Right lung (tissue), 5 donors: ENCODE data around the gene BLNK. TPM values are rescaled to one million over a fixed set of nuclear protein-coding genes. Genes with fewer than 3 reads are reported as not detected.

ENCODE experiments used
- DNase-seq, 2 donors: peaks; one replicate each; pipeline ENCODE4 v3.0.0-alpha.2; 2013
- polyA plus RNA-seq, 5 donors: library from polyadenylated mRNA; unstranded; fragments of 120-200 nt; gene quantifications; one replicate each; pipeline versions ENCODE4 v1.2.1 to v1.2.3, GENCODE V29; 2013; ENCODE audit warnings: inconsistent platforms in 1 of 5, low replicate concordance in 1 of 5; ENCODE audit not compliant: insufficient read length in 5 of 5, insufficient read depth in 1 of 5

Gene BLNK
- polyA plus RNA-seq, 5 donors: 11.2 to 17.7 (median 16.9) TPM

DNA sequence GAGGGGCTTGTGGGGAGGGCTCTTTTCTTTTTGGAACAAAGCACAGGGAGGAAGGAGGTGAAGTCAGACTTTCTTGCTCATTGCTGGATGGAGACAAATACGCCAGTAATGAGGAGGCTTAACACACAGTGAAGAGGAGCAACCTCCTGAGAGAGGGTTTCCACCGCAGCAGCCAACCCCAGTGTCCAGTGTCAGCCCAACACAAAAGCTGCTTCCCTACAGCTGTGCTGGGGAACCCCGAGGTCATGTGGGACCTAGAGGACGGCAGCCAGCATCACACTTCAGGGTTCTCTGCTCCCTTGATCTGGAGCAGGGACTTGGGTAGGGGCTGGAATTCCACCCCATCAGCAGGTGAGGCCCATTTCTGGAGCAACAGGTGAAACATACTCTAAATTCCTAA lies 7.7 kb downstream of the BLNK start:
- no peak for DNase-seq

DNA sequence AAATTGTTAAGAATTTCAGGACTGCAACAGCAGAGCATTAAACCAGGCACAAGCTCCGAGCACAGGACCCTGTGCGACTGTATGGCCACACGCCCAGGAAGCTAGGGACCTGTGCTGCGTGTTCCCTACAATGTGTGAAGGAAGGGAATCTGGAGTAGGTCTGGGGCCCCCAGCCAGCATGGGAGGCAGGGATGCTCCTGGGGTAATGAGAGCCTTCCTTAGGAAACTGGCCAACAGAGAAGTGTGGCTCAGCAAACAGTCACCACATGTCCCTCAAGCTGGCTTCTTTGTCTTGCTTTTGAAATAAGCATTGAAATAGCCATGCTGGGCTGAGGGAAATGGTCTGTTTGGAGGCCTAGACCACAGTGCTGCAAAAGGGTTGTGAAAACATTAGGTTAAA lies 8.2 kb downstream of the BLNK start:
- DNase-seq: no peak

DNA sequence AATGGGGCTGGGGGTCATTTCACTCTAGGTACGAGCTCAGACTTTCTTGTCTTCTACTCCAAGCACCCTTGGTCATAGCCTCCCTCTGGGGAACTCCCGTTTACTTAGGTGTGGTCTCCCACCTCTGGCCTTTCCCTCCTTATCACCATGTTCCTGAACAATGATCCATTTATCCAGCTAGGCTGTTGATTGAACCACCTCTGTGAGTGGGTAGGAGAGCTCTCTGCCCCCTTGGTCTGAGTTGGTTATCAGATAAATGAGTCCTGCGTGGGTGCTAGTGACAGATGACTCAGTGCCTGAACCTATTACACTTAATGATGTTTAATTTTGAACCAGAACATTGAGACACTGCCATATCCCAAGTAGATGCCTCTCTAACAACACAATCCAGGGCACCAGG lies 9.4 kb downstream of the BLNK start:
- no peak for DNase-seq

DNA sequence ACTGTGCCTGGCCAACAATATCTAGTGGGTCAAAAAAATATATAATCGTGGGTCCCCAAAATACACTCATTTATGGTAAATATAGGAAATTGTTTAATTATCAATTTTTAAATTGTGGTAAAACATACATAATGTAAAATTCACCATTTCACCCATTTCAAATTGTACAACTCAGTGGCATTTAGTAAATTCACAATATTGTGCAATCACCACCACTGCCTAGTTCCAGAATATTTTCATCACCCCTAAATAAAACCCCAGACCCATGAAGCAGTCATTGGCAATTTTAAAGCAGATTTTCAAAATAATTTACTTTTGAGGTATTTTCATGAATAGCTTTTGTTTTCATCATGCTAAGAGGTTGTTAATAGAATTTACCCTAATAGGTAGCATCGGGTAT lies 10.2 kb downstream of the BLNK start:
- no peak for DNase-seq

DNA sequence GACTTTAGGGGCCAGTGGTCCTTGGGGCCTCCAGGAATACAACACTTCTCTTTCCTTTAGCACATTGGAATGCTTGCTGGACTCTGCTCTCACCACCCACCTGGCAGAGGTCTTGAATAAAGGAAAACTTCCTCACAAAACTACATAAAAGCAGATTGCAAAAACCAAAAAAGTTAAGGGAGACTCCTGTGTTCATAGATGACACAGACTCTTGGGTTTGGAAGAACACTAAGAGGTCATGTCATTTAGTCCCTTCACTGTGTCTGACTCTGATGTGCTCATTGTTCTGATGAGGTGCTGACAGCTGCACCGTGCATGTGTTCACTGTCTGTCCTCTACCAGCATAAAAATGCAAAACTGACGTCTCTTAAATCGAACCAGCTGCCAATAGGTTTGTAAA lies 11.4 kb downstream of the BLNK start:
- DNase-seq: no peak

DNA sequence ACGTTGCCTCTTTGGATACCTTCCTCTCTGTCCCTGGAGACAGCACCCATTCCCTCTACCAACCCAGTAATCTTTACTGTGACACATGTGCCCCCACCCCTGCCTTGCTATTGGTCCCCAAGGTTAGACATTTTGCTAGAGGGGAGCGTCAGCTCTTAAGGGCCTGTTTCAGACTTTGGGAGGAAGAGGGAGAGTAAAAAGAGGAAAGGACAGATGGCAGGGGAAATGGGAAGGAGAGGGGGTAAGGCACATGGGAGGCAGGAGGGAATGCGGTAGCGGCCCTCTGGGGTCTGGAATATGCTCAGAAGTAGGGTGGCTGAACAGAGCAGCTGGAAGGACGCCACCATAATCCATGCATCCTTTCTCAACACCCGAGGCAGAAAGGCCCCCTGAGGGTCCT lies 12.2 kb downstream of the BLNK start:
- DNase-seq: no peak

DNA sequence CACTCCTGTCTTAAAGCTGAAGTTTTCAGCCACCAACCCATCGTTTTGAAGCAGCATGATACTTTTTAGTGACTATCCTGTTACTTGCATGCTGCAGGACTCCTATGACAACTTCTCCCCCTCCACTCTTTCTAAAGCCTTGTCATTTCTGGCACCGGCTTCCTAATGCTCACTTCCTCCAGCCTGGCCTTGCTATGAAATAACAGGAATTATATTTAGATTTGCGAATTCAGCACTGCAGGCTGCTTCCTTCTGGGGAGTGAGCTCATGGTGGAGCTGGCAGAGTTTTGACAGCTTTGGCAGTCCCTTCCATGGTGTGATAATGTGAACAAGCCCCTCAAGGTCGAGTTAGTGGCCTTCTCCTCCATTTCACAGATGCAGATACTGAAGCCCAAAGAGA lies 13.4 kb downstream of the BLNK start:
- peak; percentile 26 to 46 for DNase-seq

DNA sequence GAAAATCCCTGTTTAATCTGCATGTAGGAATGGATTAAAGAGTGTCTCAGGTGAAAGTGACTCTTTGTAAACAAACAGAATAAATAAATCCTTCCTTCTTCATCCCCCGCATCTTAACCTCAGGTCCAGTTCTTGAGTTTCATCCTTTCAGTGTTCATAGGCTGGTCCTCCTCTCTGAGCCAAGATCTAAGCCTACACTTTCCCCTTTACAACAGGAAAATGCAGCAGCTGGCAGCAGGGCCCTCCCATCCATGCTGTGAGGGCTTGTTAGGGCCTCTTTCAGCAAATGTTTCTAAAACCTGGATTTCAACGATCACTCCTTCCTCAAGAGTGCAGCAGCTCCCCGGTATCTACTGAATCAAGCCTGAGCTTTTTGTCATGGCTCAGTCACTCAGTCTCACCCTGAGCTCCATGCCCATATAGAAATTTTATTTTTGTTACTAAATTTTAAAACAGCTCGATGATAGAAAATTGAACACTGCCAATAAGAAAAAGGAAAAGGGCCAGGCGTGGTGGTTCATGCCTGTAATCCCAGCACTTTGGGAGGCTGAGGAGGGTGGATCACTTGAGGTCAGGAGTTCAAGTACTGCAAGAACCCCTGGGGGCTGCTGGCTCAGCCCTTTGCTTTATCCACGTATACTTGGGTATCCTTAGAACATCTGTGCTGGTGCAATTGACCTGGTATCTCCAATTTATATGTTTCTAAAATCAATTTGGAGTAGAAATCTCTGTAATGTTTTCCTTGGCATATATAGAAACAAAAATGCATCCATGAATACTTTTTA lies 15.6 kb downstream of the BLNK start:
- no peak for DNase-seq

DNA sequence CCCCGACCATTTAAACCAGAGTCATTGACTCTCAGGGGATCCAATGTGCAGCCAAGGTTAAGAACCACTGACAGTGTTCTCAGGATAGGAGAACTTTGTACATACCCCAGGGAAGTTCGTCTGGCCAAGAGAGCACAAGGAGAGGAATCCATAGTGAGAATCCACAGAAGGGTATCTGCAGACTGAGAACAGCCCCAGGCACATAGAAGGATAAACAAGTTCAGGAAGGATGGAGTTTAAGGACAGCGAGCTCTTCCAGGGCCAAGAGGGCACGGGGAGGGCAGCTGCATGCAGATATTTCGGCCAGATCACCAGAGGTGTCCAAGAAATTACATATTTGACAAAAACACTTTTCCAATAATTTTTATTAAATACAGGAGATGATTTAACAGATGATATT lies 16.4 kb downstream of the BLNK start:
- no peak for DNase-seq

DNA sequence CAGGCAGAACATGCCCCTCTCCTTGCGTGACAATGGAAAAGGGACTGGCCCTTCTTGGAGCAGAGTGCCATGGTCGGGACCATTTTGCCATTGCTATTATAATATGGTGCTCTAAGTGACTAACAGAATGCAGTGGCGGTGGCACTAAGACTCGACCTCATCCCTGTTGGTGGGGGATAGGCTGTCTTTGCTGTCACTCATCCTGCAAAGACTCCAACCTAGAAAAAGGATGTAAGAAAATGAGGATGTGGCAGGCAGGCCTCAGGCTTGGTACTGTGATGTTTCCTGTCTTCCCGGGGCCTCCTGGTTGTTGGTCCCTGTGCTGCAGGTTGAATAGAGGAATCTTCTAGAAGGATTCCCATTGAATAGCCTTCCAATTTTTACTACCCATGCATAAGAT lies 18.6 kb downstream of the BLNK start:
- DNase-seq: no peak

DNA sequence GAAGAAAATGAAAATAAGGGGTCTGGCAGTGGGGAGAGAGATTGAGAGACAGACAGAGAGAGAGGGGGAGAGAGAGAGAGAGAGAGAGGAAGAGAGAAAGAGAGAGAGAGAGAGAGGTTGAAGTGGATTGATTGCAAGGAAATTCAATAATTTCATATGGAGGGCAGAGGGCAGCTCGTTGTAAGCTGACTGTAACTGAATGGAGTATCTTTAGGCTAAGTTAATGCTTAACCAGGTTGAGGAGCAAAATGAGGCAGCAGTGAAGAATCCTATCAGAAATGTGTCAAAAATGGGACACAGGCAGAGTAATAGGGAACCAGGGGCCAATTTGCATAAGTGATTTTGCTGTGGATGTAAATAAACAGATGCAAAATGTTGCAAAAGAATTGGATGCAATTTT lies 21.0 kb downstream of the BLNK start:
- DNase-seq: no peak

DNA sequence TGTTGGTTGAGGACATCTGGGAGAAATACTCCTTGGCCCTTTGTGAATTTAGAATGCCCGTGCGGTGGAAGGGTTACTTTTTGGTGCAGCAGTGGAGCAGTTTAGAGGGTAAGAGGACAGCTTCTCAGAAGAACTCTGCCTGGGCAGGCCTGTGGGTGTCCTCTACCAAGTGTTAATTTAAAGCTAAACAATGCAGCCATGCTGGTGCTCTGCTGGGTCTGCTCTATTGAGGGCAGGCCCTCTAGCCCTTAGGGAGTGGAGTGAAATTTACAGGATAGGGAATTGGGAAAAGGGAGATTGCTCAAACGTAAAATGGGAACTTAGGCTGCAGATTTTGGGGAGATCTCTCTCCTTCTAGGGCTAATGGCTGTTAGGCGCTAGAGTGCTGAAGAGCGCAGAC lies 22.1 kb downstream of the BLNK start:
- no peak for DNase-seq

DNA sequence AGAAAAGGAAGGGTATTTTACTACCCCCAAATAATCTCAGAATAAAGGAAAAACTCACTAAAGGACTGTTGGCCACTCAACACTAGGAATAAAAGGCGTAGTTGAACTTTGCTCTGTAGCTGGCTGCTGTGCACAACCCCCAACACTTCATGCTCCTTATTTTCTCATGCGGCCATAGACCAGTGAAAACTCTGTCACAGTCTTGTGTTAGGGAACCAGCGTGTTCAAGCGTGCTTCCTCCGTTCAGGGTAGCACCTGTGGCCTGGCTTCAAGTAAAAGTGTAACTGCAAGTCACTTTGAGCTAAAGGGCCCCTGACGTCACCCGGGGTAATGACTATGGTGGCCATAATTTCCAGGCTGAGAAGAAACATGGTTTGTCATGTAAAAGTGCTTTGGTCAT lies 27.0 kb downstream of the BLNK start:
- DNase-seq: no peak

DNA sequence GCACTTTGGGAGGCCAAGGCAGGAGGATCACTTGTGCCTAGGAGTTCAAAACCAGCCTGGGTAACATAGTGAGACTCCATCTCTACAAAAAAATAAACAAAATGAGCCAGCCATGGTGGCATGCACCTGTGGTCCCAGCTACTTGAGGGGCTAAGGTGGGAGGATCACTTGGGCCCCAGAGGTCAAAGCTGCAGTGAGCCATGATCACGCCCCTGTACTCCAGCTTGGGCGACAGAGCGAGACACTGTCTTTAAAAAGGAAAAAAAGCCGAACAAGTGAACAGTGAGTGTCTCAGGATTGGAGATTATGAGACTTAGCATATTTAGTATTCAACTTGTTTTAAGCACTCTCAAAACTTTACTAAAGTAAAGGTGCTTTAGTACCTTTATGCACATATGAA lies 28.1 kb downstream of the BLNK start:
- DNase-seq: no peak

DNA sequence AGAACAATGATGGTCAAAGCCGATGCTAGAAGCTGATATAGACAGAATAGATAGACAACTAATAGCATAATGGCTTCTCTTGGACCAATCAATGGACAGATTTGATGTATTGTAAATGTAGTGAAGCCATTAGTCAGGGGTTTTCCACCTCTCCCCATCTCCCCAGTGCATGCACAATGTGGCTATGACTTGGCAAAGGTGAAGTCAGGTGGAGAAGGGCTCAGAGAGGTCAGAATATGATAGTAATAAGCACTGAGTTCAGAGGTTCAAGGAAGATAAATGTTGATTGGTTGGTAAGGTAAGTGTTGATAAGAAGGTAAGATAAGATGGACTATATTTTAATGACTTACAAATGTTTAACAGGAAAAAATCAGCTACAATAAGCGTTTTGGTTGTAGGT lies 28.5 kb downstream of the BLNK start:
- no peak for DNase-seq

DNA sequence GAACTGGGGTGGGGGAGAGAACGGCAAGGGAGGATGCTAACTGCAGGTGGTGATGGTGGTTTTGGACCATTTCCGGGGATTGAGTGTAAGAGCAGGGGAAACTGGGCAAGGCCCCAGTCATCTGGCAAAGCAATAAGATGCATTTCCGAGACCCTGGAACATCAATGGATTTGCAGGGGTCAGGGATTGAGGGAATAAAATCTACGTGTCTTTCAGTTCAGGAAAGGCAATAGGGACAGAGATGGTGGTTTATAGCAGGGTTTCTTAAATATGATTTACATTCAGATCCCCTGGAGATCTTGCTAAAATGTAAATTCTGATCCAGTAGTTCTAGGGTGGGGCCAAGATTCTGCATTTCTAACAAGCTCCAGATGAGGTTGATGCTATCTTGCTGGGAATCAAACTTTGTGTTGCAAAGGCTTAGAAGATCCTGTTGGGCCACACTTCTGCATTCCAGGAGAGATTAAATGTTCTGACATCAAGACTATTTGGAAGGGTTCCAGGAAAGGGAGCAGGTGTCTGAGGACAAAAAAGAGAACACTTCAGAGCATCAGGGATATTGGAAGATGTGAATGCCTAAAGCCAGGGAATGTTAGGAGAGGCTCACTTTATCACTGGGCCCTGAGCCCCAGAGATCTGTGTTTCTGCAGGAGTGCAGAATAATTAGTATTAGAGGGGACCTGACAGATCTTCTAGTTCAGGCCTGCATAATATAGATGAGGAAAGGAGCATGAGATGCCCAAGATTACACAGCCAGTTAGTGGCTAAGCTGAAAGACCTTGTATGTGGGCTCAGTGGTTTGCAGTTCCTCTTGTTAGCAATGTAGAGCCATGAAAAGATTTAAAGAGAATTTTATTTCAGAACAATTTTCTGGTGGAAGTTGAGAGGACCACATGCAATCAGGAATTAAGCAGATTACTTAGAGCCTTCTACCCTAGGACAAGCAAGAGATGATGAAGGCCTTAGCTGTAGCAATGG lies 32.4 kb downstream of the BLNK start:
- DNase-seq: no peak

DNA sequence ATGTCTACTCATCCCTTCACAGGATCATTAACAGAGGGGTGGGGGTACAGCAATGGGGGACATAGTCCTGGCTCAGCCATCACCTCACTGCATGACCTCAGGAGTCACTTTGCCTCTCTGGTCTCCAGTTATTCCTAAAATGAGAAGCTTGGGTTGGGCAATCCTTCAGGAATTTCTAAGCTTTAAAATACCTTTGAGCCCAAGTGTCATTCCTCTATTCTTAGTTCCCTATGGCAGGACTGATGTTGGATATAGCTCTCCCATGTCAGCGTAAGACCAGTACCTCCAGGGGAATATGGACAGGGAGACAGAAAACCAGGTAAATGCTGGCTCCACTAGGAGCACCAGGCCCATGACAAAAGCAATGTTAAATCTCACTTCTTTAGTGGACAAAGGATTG lies 34.5 kb downstream of the BLNK start:
- DNase-seq: no peak

DNA sequence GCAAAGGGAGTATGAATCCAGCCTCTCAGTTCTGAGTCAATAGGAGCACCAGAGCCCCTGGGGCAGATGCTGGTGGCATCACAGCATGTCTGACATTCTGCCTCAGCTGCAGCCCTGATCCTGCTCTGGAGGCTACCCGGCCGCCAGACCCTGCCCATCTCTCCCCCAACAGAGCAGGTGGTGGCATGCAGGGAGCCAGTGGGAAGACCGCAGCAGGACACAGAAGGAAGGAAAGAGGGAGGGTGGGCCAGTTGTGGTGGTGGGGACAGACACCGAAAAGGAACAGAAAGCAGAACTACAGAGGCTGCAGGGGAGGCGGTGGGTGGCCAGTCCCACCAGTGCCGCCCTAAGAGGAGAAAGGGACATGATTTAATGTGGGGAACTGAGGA lies 35.3 kb downstream of the BLNK start:
- DNase-seq: no peak

DNA sequence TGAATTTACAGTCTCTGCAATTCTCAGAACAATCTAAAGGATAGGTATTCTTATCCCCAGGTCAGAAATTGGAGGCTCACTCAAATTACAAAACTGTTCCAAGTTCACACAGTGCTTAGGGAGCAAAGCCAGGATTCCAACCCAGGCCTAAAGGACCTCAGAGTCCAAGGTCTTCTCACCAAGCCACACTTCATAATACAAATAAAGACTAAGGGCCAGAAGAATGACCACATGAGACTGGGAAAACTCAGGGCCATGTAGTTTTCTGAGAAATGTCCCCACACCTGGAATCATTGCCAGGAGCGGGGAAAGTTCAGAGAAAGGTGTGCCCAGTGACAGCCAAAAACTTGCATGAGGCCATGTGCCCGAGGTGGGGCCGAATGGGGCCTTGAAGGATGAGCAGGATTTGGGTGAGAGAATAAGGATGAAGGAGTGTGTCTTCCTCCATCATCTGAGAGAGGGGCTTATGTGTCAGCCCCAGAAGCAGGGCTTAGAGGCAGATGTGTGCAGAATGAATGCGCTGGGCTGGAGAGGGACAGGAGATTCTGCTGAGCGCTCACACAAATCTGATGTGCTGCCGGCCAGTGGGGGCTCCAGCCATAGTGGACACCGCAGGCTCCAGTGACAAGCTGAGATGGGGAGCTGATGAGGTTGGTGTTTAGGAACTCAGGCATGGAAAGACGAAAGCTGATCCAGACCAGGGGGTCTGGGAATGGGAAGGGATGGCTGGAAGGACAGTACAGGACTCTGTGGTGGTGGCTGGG lies 35.9 kb downstream of the BLNK start:
- no peak for DNase-seq

DNA sequence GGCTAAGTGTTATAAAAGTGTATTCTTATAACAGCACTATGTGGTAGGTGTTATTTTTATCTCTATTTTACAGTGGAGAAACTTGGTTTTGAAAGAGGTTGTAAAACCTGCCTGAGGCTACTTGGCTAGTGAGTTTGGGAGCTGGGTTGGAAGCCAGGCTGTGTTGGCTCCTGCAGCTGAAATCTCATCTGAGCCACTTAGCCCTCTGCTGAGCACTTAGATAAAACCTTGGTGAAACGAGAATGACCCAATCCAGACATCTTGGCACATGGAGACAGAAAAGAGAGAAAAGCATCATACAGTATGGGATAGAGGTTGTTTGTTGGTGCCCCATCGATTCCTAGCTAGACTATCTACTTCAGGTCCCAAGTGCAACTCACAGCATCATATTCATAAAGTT lies 37.4 kb downstream of the BLNK start:
- no peak for DNase-seq

DNA sequence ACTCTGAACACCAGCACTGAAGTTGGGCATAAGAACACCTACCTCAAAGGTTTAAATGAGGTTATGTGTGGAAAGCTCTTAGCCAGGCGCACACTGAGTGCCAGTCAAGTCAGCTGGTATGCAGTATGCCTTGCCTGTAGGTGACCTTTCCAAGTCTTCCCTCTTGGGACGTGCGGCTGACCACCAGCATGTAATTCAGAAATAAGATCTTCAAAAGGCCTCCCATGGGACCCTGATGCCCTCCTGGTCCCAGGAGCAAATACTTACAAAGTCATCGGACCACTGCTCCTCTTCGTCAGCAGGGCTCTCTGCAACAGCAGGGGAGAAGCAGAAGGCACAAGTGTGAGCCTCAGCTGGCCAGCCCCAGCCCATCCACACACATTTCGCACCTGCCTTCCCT lies 40.8 kb downstream of the BLNK start:
- DNase-seq: no peak

DNA sequence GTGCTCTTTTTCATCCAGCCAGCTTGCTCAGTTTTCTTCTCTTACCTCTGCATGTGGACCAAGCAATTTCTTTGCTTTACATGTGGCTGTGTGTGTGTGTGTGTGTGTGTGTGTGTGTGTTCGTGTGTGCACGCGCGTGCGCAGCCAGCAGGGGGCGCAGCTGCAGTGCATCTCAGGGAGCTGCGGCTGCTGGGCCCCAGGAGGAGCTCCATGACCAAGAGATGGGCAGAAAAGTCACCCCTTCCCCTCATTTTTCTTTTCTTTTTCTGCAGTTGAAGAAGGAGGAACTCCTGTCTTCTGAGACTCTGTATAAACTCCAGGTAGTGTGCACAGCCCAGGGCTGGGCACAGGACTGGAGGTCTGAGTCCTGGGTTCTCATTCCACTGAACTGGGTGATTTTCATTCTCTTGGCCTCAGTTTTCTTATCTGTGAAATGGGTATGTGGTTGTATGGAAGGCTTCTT lies 41.8 kb downstream of the BLNK start:
- DNase-seq: peak; percentile 74 to 77
